ENCODE data around the gene HERC3. TPM values are rescaled to one million over a fixed set of nuclear protein-coding genes. Genes with fewer than 3 reads are reported as not detected.
"Not testable (repeated sequence)": the region's sequence is repeated elsewhere in the genome, so short reads cannot be mapped to it uniquely, and the experiment has no call there.

The HERC3 gene
- total RNA-seq, 1 donor from 2014 or later = 17.6 TPM

DNA sequence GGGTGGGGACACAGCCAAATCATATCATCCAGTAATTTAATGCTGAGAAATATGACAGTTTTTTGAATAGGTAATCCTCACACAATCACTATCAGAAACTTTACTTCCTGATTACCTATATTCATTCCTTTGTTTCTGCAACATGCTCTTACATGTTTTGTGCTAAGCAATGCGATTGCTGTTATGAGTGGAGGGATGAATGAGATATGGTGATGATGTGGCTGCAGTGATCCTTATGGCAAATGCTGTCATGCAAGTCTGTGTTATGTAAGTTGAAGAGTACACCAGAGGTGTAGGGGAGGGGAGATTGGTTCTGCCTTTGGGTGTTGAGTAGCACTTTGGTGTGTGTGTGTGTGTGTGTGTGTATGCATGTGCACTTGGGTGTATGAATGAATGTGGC is 14.6 kb downstream of the HERC3 start:
- DNase-seq (ENCODE audit: low read depth, low spot score) = no peak

- no peak for DNase-seq (ENCODE audit: low read depth, low spot score)
Measured at GRCh38 chr4:88609387-88609786, 17.1 kb downstream of the HERC3 start.

DNA sequence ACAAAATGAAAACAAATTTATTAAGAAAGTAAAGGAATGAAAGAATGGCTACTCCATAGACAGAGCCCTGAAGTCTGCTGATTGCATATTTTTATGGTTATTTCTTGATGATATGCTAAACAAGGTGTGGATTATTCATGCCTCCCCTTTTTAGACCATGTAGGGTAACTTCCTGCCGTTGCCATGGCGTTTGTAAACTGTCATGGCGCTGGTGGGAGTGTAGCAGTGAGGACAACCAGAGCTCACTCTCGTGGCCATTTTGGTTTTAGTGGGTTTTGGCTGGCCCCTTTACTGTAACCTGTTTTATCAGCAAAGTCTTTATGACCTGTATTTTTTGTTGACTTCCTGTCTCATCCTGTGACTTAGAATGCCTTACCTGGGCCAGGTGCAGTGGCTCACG is 17.5 kb downstream of the HERC3 start:
- not testable (repeated sequence) for DNase-seq (ENCODE audit: low read depth, low spot score)

DNA sequence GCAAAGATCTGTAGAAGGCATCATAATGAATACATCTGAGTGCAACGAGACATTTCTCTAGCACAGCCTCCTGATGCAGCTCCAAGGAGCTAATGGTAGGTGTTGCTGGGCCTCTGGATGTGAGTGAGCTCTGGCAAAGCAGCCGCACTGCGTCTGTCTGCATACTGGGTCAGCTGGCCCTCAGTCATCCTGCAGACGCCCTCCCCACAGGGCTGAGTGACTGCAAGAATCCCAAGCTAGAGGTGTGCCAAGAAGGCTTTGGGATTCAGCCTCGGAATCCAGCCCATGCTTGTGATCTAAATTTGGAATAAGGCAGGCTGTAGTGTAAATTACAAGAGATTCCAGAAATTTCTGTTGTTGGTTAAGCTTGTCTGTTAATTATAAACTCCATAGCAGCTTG is 18.5 kb downstream of the HERC3 start:
- DNase-seq (ENCODE audit: low read depth, low spot score) = no peak

- DNase-seq (ENCODE audit: low read depth, low spot score) = no peak
Measured at GRCh38 chr4:88613417-88613875, 21.2 kb downstream of the HERC3 start.

DNA sequence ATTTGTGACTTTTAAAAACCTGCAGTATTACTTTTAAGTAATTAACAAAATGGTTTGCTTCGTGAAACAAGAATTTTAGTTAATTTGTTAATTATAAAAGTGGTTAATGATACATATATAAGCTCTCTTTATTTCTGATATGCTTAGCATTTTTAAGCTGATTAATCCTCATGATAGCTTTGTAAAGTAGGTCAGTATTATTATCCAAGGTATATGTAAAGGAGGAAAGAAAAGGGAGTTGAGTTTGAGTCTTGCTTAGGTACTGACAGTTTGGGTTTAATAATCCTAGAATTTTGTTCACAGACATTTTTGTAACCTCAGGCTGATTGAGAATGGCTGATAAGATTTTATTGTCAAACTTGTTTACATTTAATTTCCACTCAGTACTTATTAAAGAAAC is 21.8 kb downstream of the HERC3 start:
- no peak for DNase-seq (ENCODE audit: low read depth, low spot score)

GRCh38 chr4:88616275-88617150 is 24.2 kb downstream of the HERC3 start:
- DNase-seq (ENCODE audit: low read depth, low spot score) = no peak

GRCh38 chr4:88618782-88619485 is 26.7 kb downstream of the HERC3 start:
- no peak for DNase-seq (ENCODE audit: low read depth, low spot score)

DNA sequence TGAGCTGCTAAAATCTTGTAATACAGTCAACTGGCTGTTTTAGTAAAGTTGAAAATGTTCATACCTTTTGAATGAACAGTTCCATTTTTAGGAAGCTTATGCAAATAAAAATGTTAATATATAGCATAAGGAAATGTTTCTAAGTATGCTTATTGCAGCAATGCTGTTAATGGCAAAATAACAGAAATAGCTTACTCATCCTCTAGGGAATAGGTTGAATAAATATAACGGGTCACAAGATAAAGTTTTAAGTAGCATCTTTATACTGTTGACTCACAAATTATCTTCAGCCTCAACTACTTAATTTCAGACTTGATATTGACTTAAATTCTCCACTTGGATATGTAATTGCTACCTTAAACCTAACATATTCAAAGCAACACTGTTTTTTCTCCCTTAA is 27.7 kb downstream of the HERC3 start:
- DNase-seq (ENCODE audit: low read depth, low spot score) = no peak

DNA sequence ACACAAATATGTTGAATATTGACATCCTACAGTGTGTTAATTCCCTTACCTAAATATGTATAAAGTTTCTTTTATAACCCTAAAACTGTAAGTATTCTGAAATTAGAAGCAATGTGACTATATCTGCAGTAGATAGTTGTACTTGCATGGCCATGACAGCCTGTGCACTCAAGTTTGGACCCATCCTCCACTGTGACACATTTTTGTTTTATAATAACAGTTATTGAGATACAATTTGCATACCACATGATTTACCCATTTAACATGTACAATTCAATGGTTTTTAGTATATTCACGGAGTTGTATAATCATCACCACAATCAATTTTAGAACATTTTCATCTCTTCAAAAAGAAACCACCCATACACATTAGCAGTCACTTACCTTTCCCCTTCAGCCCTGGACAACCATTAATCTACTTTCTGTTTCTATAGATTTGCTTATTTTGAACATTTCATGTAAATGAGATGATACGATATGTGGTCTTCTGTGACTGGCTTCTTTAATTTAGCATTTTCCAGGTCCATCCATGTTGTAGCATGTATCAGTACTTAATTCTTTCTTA is 29.6 kb downstream of the HERC3 start:
- no peak for DNase-seq (ENCODE audit: low read depth, low spot score)

- no peak for DNase-seq (ENCODE audit: low read depth, low spot score)
Measured at GRCh38 chr4:88623097-88623496, 30.8 kb downstream of the HERC3 start.

DNA sequence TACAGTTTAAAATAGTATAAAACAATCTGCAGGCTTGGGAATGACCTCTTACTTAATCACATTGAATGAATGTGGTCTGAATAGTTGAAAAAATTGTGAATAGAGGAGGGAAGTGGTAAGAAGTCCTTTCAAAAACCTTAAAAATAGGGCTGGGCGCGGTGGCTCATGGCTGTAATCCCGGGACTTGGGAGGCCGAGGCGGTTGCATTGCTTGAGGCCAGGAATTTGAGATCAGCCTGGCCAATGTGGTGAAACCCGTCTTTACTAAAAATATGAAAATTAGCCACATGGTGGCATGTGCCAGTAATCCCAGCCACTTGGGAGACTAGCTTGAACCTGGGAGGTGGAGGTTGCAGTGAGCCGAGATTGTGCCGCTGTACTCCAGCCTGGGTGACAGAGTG is 36.5 kb downstream of the HERC3 start:
- DNase-seq (ENCODE audit: low read depth, low spot score) = no peak

- no peak for DNase-seq (ENCODE audit: low read depth, low spot score)
Measured at GRCh38 chr4:88629826-88630225, 37.5 kb downstream of the HERC3 start.

- DNase-seq (ENCODE audit: low read depth, low spot score) = no peak
Measured at GRCh38 chr4:88630756-88631155, 38.5 kb downstream of the HERC3 start.

GRCh38 chr4:88643932-88644331 is 51.7 kb downstream of the HERC3 start:
- no peak for DNase-seq (ENCODE audit: low read depth, low spot score)

GRCh38 chr4:88645994-88646393 is 53.7 kb downstream of the HERC3 start:
- DNase-seq (ENCODE audit: low read depth, low spot score) = no peak

- no peak for DNase-seq (ENCODE audit: low read depth, low spot score)
Measured at GRCh38 chr4:88646528-88647280, 54.4 kb downstream of the HERC3 start.

- DNase-seq (ENCODE audit: low read depth, low spot score) = no peak
Measured at GRCh38 chr4:88649716-88650115, 57.4 kb downstream of the HERC3 start.

DNA sequence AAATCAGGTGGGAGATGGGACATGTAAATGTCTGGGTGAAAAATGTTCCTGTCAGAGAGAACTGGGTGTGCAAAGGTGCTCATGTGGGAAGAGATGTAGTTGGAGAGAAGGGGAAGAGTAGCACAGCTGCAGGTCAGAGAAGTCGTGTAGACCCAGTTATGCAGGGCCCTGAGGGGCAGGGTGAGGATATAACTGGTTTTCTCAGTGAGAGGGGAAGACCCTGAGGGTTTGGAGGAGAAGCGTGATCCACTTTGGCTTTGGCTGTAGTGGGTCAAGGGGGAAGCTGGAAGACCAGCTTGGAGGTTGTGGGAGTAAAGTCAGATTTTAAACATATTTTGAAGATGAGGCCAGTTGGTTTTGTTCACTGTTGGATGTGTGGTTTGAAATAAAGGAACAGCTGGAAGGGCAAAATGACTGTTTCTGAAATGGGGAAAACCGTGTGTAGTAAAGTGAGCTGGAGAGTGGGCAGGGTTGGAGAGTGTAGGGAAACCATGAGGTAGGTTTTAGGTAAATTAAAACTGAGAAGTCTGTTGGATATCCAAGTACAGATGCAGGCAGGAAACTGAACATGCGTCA is 61.2 kb downstream of the HERC3 start:
- no peak for DNase-seq (ENCODE audit: low read depth, low spot score)

DNA sequence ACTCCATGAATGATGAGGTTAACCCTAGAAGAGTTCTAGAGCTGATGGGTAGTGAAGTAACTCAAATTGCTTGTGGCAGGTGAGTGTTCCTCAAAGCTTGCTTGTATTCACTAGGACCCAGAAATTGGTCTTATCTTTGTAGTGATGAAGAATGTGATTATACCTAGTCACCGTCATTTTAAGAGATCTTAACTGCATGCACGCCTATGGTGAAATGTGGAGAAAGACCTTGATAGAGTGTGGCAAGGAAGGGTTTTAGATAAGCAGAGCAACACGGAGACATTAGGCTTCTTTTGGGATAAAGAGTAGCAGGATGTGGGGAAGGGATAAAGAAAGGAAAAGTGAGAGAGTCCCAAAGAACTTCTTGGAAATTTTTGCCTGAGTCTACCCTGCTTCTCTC is 62.9 kb downstream of the HERC3 start:
- no peak for DNase-seq (ENCODE audit: low read depth, low spot score)

Measured in pulmonary artery endothelial cell (primary cell).